GM12878 (cell line): Measurements from ENCODE around the gene ARL4D.
A peak's percentile ranks its signal among the peaks of the same experiment; 100 is the strongest.

Experiments used
- CEBPB ChIP-seq, 2 experiments: fragments of 150-350 bp in 1 of 2; IDR thresholded peaks; 2 replicates each; pipeline ENCODE4 v1.6.1; 2012 to 2014; ENCODE audit warnings: low read depth in 2 of 2, low read length in 2 of 2, borderline replicate concordance in 1 of 2, inconsistent platforms in 1 of 2
- EZH2 ChIP-seq: IDR thresholded peaks from 2 replicates; pipeline ENCODE4 v1.6.1; 2012; ENCODE audit warnings: low read depth, mild to moderate bottlenecking, control low read depth, inconsistent platforms, low read length, borderline replicate concordance; ENCODE audit not compliant: control insufficient read depth
- NFYA ChIP-seq: IDR thresholded peaks from 2 replicates; pipeline ENCODE4 v1.6.1; 2011; ENCODE audit warnings: low read depth, mild to moderate bottlenecking, low read length, improper control_type of control experiment, borderline replicate concordance
- ZZZ3 ChIP-seq: IDR thresholded peaks from 2 replicates; pipeline ENCODE4 v1.6.1; 2011; ENCODE audit warnings: low read depth; ENCODE audit not compliant: control insufficient read depth, insufficient read length
- TF ChIP-seq, protein P1 (sequence below), 3 experiments: IDR thresholded peaks in 2 of 3; conservative IDR thresholded peaks in 1 of 3; 2 replicates each; pipeline ENCODE4 v1.5.1; 2011; ENCODE audit warnings: low read depth in 3 of 3, low read length in 3 of 3, mild to moderate bottlenecking in 3 of 3, control low read depth in 2 of 3, moderate library complexity in 2 of 3, inconsistent platforms in 1 of 3, mixed read lengths in 1 of 3; ENCODE audit not compliant: control insufficient read depth in 2 of 3, insufficient read depth in 1 of 3; ENCODE audit errors: extremely low read depth in 1 of 3
- TF ChIP-seq, protein P2 (sequence below): fragments of 450-650 bp; IDR thresholded peaks from 2 replicates; pipeline ENCODE4 v1.6.1; 2018; ENCODE audit warnings: mild to moderate bottlenecking, low read depth, moderate library complexity; ENCODE audit not compliant: partially characterized antibody
- TF ChIP-seq, protein P3 (sequence below): fragments of 450-650 bp; formaldehyde crosslinking; IDR thresholded peaks from 2 replicates; pipeline ENCODE4 v1.5.0; 2022; ENCODE audit warnings: mild to moderate bottlenecking, missing genetic modification characterization

DNA sequence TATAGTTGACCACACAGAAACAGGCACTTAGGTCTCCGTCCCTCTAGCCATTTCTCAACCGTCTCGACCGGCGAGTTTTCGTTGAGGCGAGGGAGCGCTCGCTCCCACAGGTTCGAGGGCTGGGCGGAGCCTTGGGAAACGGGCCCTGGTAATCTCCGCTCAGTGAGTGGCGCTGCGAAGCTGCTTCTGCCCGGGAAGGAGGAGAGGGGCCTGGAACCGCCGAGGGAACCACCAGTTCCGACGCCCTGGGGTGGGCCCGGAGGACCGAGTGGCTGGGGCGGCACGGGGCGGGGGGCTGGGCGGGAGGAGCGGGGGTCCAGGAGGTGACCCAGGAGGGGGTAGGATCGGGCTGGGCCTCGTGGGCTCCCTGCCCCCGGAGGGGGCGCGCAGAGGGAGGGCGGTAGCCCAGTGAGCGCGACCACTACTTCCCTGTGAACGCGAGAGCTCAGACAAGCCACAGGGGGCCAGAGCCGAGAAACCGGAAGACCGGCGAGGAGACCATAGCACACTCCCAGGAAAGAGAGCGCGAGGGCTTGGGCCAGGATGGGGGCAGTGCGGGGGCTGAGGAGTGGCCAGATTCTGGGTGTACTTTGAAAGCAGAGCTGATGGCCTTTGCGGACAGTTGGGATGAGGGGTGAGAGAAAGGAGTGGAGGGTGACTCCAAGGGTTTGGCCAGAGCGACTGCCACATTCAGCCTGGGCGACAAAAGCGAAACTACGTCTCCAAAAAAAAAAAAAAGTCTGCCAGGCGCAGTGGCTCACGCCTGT lies 29.9 kb upstream of the ARL4D start:
- no peak for TF ChIP-seq ZZZ3
- TF ChIP-seq, protein P1, sequence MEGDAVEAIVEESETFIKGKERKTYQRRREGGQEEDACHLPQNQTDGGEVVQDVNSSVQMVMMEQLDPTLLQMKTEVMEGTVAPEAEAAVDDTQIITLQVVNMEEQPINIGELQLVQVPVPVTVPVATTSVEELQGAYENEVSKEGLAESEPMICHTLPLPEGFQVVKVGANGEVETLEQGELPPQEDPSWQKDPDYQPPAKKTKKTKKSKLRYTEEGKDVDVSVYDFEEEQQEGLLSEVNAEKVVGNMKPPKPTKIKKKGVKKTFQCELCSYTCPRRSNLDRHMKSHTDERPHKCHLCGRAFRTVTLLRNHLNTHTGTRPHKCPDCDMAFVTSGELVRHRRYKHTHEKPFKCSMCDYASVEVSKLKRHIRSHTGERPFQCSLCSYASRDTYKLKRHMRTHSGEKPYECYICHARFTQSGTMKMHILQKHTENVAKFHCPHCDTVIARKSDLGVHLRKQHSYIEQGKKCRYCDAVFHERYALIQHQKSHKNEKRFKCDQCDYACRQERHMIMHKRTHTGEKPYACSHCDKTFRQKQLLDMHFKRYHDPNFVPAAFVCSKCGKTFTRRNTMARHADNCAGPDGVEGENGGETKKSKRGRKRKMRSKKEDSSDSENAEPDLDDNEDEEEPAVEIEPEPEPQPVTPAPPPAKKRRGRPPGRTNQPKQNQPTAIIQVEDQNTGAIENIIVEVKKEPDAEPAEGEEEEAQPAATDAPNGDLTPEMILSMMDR (IDR thresholded peaks at IDR 0.05 in 2 of 3, conservative IDR thresholded peaks at IDR 0.05 in 1 of 3; ENCODE audit: control insufficient read depth in 2 of 3, extremely low read depth in 1 of 3, insufficient read depth in 1 of 3, low read depth in 3 of 3, low read length in 3 of 3): peak in 2 of 3 experiments; percentile 9 to 49; a peak in 2 of 6 replicates
- TF ChIP-seq, protein P2, sequence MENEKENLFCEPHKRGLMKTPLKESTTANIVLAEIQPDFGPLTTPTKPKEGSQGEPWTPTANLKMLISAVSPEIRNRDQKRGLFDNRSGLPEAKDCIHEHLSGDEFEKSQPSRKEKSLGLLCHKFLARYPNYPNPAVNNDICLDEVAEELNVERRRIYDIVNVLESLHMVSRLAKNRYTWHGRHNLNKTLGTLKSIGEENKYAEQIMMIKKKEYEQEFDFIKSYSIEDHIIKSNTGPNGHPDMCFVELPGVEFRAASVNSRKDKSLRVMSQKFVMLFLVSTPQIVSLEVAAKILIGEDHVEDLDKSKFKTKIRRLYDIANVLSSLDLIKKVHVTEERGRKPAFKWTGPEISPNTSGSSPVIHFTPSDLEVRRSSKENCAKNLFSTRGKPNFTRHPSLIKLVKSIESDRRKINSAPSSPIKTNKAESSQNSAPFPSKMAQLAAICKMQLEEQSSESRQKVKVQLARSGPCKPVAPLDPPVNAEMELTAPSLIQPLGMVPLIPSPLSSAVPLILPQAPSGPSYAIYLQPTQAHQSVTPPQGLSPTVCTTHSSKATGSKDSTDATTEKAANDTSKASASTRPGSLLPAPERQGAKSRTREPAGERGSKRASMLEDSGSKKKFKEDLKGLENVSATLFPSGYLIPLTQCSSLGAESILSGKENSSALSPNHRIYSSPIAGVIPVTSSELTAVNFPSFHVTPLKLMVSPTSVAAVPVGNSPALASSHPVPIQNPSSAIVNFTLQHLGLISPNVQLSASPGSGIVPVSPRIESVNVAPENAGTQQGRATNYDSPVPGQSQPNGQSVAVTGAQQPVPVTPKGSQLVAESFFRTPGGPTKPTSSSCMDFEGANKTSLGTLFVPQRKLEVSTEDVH: no peak
- no peak for TF ChIP-seq CEBPB (IDR thresholded peaks at IDR 0.05; ENCODE audit: borderline replicate concordance in 1 of 2, low read depth in 2 of 2, low read length in 2 of 2)
- TF ChIP-seq, protein P3, sequence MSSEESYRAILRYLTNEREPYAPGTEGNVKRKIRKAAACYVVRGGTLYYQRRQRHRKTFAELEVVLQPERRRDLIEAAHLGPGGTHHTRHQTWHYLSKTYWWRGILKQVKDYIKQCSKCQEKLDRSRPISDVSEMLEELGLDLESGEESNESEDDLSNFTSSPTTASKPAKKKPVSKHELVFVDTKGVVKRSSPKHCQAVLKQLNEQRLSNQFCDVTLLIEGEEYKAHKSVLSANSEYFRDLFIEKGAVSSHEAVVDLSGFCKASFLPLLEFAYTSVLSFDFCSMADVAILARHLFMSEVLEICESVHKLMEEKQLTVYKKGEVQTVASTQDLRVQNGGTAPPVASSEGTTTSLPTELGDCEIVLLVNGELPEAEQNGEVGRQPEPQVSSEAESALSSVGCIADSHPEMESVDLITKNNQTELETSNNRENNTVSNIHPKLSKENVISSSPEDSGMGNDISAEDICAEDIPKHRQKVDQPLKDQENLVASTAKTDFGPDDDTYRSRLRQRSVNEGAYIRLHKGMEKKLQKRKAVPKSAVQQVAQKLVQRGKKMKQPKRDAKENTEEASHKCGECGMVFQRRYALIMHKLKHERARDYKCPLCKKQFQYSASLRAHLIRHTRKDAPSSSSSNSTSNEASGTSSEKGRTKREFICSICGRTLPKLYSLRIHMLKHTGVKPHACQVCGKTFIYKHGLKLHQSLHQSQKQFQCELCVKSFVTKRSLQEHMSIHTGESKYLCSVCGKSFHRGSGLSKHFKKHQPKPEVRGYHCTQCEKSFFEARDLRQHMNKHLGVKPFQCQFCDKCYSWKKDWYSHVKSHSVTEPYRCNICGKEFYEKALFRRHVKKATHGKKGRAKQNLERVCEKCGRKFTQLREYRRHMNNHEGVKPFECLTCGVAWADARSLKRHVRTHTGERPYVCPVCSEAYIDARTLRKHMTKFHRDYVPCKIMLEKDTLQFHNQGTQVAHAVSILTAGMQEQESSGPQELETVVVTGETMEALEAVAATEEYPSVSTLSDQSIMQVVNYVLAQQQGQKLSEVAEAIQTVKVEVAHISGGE: no peak
- no peak for TF ChIP-seq NFYA
- no peak for TF ChIP-seq EZH2
